HL-60 (cell line): ENCODE results near the gene SALL1.

Experiments used
- CTCF ChIP-seq: IDR thresholded peaks from one replicate; pipeline ENCODE4 v1.5.1; 2011; ENCODE audit warnings: low read length, control low read depth, inconsistent platforms; ENCODE audit not compliant: insufficient read depth
- GABPA ChIP-seq: IDR thresholded peaks from 2 replicates; pipeline ENCODE4 v1.6.1; 2012; ENCODE audit warnings: low read depth
- POLR2AphosphoS5 ChIP-seq: IDR thresholded peaks from 2 replicates; pipeline ENCODE4 v1.6.1; 2012; ENCODE audit warnings: low read depth
- REST ChIP-seq: IDR thresholded peaks from 2 replicates; pipeline ENCODE4 v1.6.1; 2012; ENCODE audit warnings: low read depth; ENCODE audit not compliant: insufficient replicate concordance
- SPI1 ChIP-seq: IDR thresholded peaks from 2 replicates; pipeline ENCODE4 v1.6.1; 2012; ENCODE audit warnings: low read depth, mild to moderate bottlenecking, borderline replicate concordance

GRCh38 chr16:51155820-51156806, 5.0 kb upstream of the SALL1 start:
- no peak for TF ChIP-seq CTCF
- no peak for TF ChIP-seq POLR2AphosphoS5
- TF ChIP-seq SPI1, result no peak
- no peak for TF ChIP-seq GABPA
- no peak for TF ChIP-seq REST
